HepG2 (cell line): ENCODE results near the gene SAMD4A. TPM values are rescaled to one million over a fixed set of nuclear protein-coding genes. Genes with fewer than 3 reads are reported as not detected.

Source experiments
- ETV5 ChIP-seq: IDR thresholded peaks from 2 replicates; pipeline ENCODE4 v1.6.1; 2018; ENCODE audit warnings: missing biosample characterization, missing genetic modification reagents, inconsistent platforms, borderline replicate concordance
- FOXA3 ChIP-seq: IDR thresholded peaks from 2 replicates; pipeline ENCODE4 v1.6.1; 2016; ENCODE audit warnings: missing genetic modification reagents, missing compliant biosample characterization
- HOMEZ ChIP-seq: IDR thresholded peaks from 2 replicates; pipeline ENCODE4 v1.6.1; 2016; ENCODE audit warnings: low read depth
- KLF9 ChIP-seq: IDR thresholded peaks from 2 replicates; pipeline ENCODE4 v1.6.1; 2016; ENCODE audit warnings: low read depth
- MXI1 ChIP-seq: IDR thresholded peaks from 3 replicates; pipeline ENCODE4 v1.6.1; 2012; ENCODE audit warnings: low read depth, low read length, inconsistent platforms, borderline replicate concordance
- NFE2L2 ChIP-seq: fragments of 150-350 bp; IDR thresholded peaks from 2 replicates; pipeline ENCODE4 v1.6.1; 2014; ENCODE audit warnings: low read length
- RXRB ChIP-seq: IDR thresholded peaks from 2 replicates; pipeline ENCODE4 v1.6.1; 2016; ENCODE audit warnings: borderline replicate concordance, missing genetic modification reagents, missing compliant biosample characterization
- polyA plus RNA-seq, 8 experiments: library from polyadenylated mRNA; depleted of rRNA in 3 of 8; stranded (reverse) in 7 of 8; unstranded in 1 of 8; fragments of >200 nt; fragmentation: Illumina TruSeq in 4 of 8; extraction: Trizol in 4 of 8; gene quantifications; 2 replicates each; pipeline versions ENCODE4 v1.2.1 to v1.2.3, GENCODE V29; 2011 to 2016; ENCODE audit warnings: low read depth in 4 of 8, missing spikeins in 1 of 8, mixed read lengths in 1 of 8; ENCODE audit not compliant: insufficient read depth in 1 of 8
- total RNA-seq, 5 experiments: library from RNA; depleted of rRNA; stranded (reverse); fragments of >200 nt; fragmentation: Illumina TruSeq; extraction: Trizol; gene quantifications; 2 replicates each; pipeline ENCODE4 v1.2.3, GENCODE V29; 2016; ENCODE audit warnings: low read depth in 1 of 5
- TF ChIP-seq, protein P1 (sequence below): IDR thresholded peaks from 2 replicates; pipeline ENCODE4 v1.6.1; 2018; ENCODE audit warnings: missing genetic modification reagents, mild to moderate bottlenecking, missing compliant biosample characterization
- TF ChIP-seq, protein P2 (sequence below): IDR thresholded peaks from 2 replicates; pipeline ENCODE4 v1.6.1; 2018; ENCODE audit warnings: missing genetic modification reagents
- TF ChIP-seq, protein P3 (sequence below), 2 experiments: sonication (generic) in 1 of 2; formaldehyde crosslinking in 1 of 2; IDR thresholded peaks; 2 replicates each; pipeline versions ENCODE4 v1.4.0 to v1.6.1; 2018 to 2020; ENCODE audit warnings: missing genetic modification reagents in 2 of 2, borderline replicate concordance in 1 of 2, low read depth in 1 of 2, mild to moderate bottlenecking in 1 of 2, missing biosample characterization in 1 of 2

Gene SAMD4A
- total and polyA plus RNA-seq, 2 of the 13 experiments (the other 11 are each of a cell fraction or from before 2014, with no cell fraction given) = 11.8 to 13.0 TPM

DNA sequence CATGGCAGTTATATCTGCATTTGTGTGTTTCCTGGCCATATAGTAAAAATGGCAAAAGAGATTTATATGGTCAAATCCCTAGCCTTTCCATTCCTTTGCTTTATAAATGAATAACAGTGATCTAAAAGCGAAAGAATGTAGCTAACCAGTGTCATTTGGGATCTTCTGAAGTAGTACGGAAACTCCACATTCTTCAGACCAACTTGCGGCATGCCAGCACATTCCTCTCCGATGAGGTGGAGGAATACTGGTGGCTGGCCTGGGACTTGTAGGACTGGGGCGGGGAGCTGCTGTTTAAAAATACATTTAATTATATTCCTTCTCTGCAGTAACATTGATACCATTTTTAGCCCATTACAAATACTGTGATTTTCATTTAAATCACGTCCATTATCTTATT, 85.3 kb downstream of the SAMD4A start (continued):
- TF ChIP-seq, protein P1, sequence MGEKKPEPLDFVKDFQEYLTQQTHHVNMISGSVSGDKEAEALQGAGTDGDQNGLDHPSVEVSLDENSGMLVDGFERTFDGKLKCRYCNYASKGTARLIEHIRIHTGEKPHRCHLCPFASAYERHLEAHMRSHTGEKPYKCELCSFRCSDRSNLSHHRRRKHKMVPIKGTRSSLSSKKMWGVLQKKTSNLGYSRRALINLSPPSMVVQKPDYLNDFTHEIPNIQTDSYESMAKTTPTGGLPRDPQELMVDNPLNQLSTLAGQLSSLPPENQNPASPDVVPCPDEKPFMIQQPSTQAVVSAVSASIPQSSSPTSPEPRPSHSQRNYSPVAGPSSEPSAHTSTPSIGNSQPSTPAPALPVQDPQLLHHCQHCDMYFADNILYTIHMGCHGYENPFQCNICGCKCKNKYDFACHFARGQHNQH = 0 out of 2 replicates have a peak, but pooled peaks have one; percentile 22
- TF ChIP-seq HOMEZ (CRISPR knock-in tag) = peak; percentile 39; the same call in 1 of the 2 replicates
- TF ChIP-seq RXRB (CRISPR knock-in tag) = peak; percentile 62; the same call in 1 of the 2 replicates
- no peak for TF ChIP-seq KLF9 (CRISPR knock-in tag)
- TF ChIP-seq, protein P2, sequence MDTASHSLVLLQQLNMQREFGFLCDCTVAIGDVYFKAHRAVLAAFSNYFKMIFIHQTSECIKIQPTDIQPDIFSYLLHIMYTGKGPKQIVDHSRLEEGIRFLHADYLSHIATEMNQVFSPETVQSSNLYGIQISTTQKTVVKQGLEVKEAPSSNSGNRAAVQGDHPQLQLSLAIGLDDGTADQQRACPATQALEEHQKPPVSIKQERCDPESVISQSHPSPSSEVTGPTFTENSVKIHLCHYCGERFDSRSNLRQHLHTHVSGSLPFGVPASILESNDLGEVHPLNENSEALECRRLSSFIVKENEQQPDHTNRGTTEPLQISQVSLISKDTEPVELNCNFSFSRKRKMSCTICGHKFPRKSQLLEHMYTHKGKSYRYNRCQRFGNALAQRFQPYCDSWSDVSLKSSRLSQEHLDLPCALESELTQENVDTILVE (CRISPR knock-in tag) = no peak
- peak; percentile 43; the same call in 1 of the 2 replicates for TF ChIP-seq ETV5 (CRISPR knock-in tag)
- TF ChIP-seq FOXA3 (CRISPR knock-in tag) = peak; percentile 40; the same call in 1 of the 2 replicates
- no peak for TF ChIP-seq NFE2L2
- TF ChIP-seq, protein P3, sequence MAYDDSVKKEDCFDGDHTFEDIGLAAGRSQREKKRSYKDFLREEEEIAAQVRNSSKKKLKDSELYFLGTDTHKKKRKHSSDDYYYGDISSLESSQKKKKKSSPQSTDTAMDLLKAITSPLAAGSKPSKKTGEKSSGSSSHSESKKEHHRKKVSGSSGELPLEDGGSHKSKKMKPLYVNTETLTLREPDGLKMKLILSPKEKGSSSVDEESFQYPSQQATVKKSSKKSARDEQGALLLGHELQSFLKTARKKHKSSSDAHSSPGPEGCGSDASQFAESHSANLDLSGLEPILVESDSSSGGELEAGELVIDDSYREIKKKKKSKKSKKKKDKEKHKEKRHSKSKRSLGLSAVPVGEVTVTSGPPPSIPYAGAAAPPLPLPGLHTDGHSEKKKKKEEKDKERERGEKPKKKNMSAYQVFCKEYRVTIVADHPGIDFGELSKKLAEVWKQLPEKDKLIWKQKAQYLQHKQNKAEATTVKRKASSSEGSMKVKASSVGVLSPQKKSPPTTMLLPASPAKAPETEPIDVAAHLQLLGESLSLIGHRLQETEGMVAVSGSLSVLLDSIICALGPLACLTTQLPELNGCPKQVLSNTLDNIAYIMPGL (CRISPR knock-in tag; IDR thresholded peaks at IDR 0.05; ENCODE audit: borderline replicate concordance in 1 of 2, low read depth in 1 of 2) = no peak
- TF ChIP-seq MXI1 = peak; percentile 30; the same call in 1 of the 3 replicates
- TF ChIP-seq, all 625 proteins: peak for 46
